Pulmonary artery endothelial cell (primary cell): ENCODE measurements around the gene SND1. TPM values are rescaled to one million over a fixed set of nuclear protein-coding genes. Genes with fewer than 3 reads are reported as not detected.

Source experiments
- DNase-seq: peaks from one replicate; pipeline ENCODE4 v3.0.0-alpha.2; 2011; ENCODE audit warnings: low read depth, low spot score
- total RNA-seq: library from RNA; depleted of rRNA; stranded (reverse); fragments of >200 nt; gene quantifications from 2 replicates; pipeline ENCODE4 v1.2.3, GENCODE V29; 2014

The SND1 gene
- total RNA-seq, 1 donor from 2014 or later: 225 TPM

GRCh38 chr7:128014811-128015210 is 362.8 kb downstream of the SND1 start:
- no peak for DNase-seq

GRCh38 chr7:128017460-128017859 is 365.5 kb downstream of the SND1 start:
- no peak for DNase-seq

GRCh38 chr7:128017862-128018845 is 366.2 kb downstream of the SND1 start:
- peak; percentile 41 for DNase-seq

GRCh38 chr7:128019288-128019687 is 367.3 kb downstream of the SND1 start:
- no peak for DNase-seq

GRCh38 chr7:128020159-128020558 is 368.2 kb downstream of the SND1 start:
- no peak for DNase-seq

GRCh38 chr7:128021366-128021765 is 369.4 kb downstream of the SND1 start:
- DNase-seq: no peak

- no peak for DNase-seq
These were observed 370.9 kb downstream of the SND1 start for GRCh38 chr7:128022631-128023532.

GRCh38 chr7:128024151-128024550 is 372.2 kb downstream of the SND1 start:
- no peak for DNase-seq

GRCh38 chr7:128025380-128025779 is 373.4 kb downstream of the SND1 start:
- no peak for DNase-seq

GRCh38 chr7:128025819-128026218 is 373.8 kb downstream of the SND1 start:
- no peak for DNase-seq

- DNase-seq: no peak
These were observed 374.6 kb downstream of the SND1 start for GRCh38 chr7:128026551-128026950.

GRCh38 chr7:128027485-128027980 is 375.5 kb downstream of the SND1 start:
- DNase-seq: no peak

GRCh38 chr7:128029405-128029995 is 377.5 kb downstream of the SND1 start:
- DNase-seq: no peak

GRCh38 chr7:128030263-128030653 is 378.3 kb downstream of the SND1 start:
- DNase-seq: no peak

GRCh38 chr7:128030654-128031611 is 378.9 kb downstream of the SND1 start, which contains the start of gene LRRC4:
TSS of gene LRRC4 (minus strand) at chr7:128031437. CDS start at chr7:128030640, 797 bp downstream.
- no peak for DNase-seq

GRCh38 chr7:128031901-128032604 is 380.1 kb downstream of the SND1 start:
- peak; percentile 70 for DNase-seq

- no peak for DNase-seq
These were observed 380.7 kb downstream of the SND1 start for GRCh38 chr7:128032605-128033235.

- no peak for DNase-seq
These were observed 381.3 kb downstream of the SND1 start for GRCh38 chr7:128033246-128033645.

- DNase-seq: no peak
These were observed 382.8 kb downstream of the SND1 start for GRCh38 chr7:128034825-128035224.
